ENCODE results near the gene NT5C1A.

The NT5C1A gene

GRCh38 chr1:39711104-39711965 lies 39.4 kb upstream of the NT5C1A start:
- no peak for DNase-seq (ENCODE audit: low spot score)
- in situ Hi-C loops (cut with MboI; ENCODE audit: low pct_unique_long_range_greater_than_20kb, low sequenced_read_pairs, unreplicated experiment), result no loop called here
- TF ChIP-seq CTCF (IDR thresholded peaks at IDR 0.05; ENCODE audit: extremely low read depth, insufficient read depth, missing control alignments), result no peak

GRCh38 chr1:39707506-39707905 lies 35.6 kb upstream of the NT5C1A start:
- DNase-seq (ENCODE audit: low spot score), result no peak
- in situ Hi-C loops (cut with MboI; ENCODE audit: low pct_unique_long_range_greater_than_20kb, low sequenced_read_pairs, unreplicated experiment), result no loop called here
- no peak for TF ChIP-seq CTCF (IDR thresholded peaks at IDR 0.05; ENCODE audit: extremely low read depth, insufficient read depth, missing control alignments)

- no peak for DNase-seq (ENCODE audit: low spot score)
- in situ Hi-C loops (cut with MboI; ENCODE audit: low pct_unique_long_range_greater_than_20kb, low sequenced_read_pairs, unreplicated experiment), result no loop called here
- TF ChIP-seq CTCF (IDR thresholded peaks at IDR 0.05; ENCODE audit: extremely low read depth, insufficient read depth, missing control alignments), result no peak
Observed at GRCh38 chr1:39704757-39705156, 32.9 kb upstream of the NT5C1A start.

GRCh38 chr1:39701049-39701439 lies 29.1 kb upstream of the NT5C1A start:
- TF ChIP-seq CTCF (IDR thresholded peaks at IDR 0.05; ENCODE audit: extremely low read depth, insufficient read depth, missing control alignments), result no peak
- DNase-seq (ENCODE audit: low spot score), result no peak
- in situ Hi-C loops (cut with MboI; ENCODE audit: low pct_unique_long_range_greater_than_20kb, low sequenced_read_pairs, unreplicated experiment), result no loop called here

- no peak for TF ChIP-seq CTCF (IDR thresholded peaks at IDR 0.05; ENCODE audit: extremely low read depth, insufficient read depth, missing control alignments)
- DNase-seq (ENCODE audit: low spot score), result no peak
- in situ Hi-C loops (cut with MboI; ENCODE audit: low pct_unique_long_range_greater_than_20kb, low sequenced_read_pairs, unreplicated experiment), result no loop called here
Observed at GRCh38 chr1:39700348-39700747, 28.4 kb upstream of the NT5C1A start.

- DNase-seq (ENCODE audit: low spot score), result no peak
Observed at GRCh38 chr1:39699419-39699818, 27.5 kb upstream of the NT5C1A start.

More at GRCh38 chr1:39699419-39699818, 27.5 kb upstream of the NT5C1A start:
- no peak for TF ChIP-seq CTCF (IDR thresholded peaks at IDR 0.05; ENCODE audit: extremely low read depth, insufficient read depth, missing control alignments)
- in situ Hi-C loops (cut with MboI; ENCODE audit: low pct_unique_long_range_greater_than_20kb, low sequenced_read_pairs, unreplicated experiment), result no loop called here
